GM21529 (cell line): Measurements from ENCODE around the gene STAC2.

Experiments used
- ATAC-seq: cut with Tn5 transposase; IDR thresholded peaks from one replicate; pipeline ENCODE4 v1.9.1; 2021; ENCODE audit not compliant: unreplicated experiment

The STAC2 gene

GRCh38 chr17:39235555-39236449 is 10.1 kb upstream of the STAC2 start:
- ATAC-seq, result no peak

- ATAC-seq, result no peak
Measured at GRCh38 chr17:39231591-39232551, 6.1 kb upstream of the STAC2 start.

- ATAC-seq, result no peak
Measured at GRCh38 chr17:39231091-39231561, 5.4 kb upstream of the STAC2 start.

GRCh38 chr17:39230361-39230760 is 4.6 kb upstream of the STAC2 start:
- no peak for ATAC-seq

- ATAC-seq, result no peak
Measured at GRCh38 chr17:39229274-39229913, 3.6 kb upstream of the STAC2 start.

GRCh38 chr17:39227364-39227919 is 1.7 kb upstream of the STAC2 start:
- ATAC-seq, result no peak

DNA sequence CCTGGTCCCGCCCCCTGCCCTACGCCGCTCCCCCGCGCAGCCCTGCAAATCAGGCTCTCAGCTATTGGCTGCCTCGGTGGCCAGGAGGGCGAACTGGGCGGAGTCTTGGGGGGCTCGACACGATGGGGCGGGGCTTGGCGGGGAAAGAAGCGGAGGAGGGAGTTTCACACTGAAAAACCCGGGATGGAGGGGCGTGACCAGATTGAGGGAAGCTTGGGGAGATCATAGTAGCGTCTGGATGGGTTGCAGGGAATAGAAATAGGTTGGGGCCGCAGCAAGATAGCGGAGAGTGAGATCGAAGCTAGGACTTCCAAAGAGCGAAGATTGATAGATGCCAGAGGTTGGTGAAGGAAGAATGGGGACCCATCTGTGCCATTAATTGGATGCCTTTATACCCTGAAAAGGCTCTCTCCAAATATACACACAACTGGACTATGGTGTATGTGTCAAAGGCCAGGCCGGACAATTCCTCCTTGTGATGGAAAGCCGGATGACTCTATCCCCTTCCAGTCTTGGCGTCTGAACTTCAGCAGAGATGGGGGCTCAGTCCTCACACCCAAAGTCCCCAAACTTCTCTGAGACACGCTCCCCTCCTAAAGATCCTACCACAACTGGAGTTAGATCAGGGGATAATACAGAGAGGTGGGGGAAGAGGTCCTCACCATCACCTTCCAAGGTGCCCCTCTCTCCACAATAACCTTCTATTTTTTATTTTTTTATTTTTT is 376 bp upstream of the STAC2 start:
- ATAC-seq, result no peak

DNA sequence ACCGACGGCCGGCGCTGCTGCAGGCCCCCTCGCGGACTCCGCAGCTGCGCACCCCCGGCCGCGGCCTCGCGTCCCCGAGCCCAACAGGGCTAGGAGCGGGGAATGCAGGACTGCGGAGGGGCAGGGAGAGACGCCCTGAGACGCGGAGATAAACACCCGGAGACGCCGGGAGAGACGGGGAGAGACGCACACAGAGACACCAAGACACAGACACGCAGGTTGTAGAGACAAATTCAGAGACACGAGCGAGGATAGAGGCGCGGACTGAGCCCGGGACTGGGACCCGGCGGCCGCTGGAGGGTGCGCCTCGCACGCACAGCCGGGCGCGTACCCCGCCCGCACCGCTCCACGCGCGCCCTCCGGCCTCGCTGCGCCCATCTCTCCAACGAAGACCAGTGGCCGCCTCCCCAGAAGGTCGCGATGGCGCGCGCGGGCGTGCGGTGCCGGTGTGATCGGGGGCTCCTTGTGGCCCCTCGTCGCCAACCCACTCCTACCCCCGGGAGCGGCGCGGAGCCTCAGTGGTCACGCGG is 902 bp downstream of the STAC2 start:
- no peak for ATAC-seq

- no peak for ATAC-seq
Measured at GRCh38 chr17:39223907-39224777, 1.6 kb downstream of the STAC2 start.

GRCh38 chr17:39222866-39223834 is 2.6 kb downstream of the STAC2 start:
- no peak for ATAC-seq

DNA sequence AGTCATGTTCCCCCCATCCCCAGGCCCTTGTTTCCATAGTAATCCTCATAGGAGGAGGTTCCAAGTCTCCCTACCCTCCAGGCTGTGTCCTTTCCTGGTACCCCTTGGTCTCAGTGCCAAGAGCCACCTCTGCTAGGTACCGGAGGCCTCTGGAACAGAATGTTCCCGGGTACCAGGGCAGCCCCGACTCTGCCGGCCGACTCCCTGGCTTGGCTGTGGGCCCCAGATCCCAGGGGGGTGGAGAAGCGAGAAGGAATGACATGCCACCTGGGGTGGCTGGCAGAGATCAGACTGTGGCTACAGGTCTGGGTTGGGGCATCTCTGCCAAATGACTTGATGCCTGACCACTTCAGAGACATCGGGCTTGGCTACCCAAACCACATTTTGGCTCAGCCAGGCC is 3.6 kb downstream of the STAC2 start:
- ATAC-seq, result no peak

DNA sequence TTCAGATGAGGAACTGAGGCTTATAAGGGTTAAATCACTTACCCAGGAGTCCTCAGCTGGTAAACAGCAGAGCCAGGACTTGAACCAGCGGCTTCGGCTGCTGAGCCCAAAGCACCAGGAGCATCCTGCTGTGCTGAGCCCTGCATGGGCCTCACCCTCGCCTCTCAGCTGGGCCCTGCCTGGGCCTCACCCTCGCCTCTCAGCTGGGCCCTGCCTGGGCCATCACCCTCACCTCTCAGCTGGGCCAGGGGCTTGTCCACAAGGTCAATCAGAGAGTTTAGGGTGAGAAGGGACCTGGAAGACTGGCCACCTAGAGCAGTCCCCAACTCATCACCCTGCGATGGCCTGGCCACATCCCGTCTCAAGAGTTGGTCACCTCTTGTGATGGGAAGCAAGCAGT is 4.2 kb downstream of the STAC2 start:
- no peak for ATAC-seq

GRCh38 chr17:39219647-39220154 is 6.0 kb downstream of the STAC2 start:
- ATAC-seq, result no peak

GRCh38 chr17:39218906-39219305 is 6.8 kb downstream of the STAC2 start:
- ATAC-seq, result no peak

GRCh38 chr17:39217734-39218369 is 7.9 kb downstream of the STAC2 start:
- ATAC-seq, result no peak

DNA sequence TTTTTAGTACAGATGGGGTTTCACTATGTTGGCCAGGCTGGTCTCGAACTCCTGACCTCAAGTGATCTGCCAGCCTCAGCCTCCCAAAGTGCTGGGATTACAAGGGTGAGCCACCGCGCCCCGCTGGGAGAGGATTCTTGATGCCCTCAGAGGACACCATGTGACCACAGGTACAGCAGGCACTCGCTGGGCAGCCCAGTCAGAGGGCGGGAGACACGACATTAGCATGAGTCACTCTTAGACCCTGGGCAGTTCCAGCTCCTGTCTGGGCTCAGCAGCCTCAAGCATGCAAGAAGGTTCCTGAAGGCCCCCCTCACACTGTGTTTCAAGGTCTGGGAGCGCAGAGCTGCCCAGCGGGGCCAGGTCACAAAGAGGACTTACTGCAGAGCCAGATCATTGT is 11.9 kb downstream of the STAC2 start:
- ATAC-seq, result no peak

GRCh38 chr17:39212841-39213480 is 12.8 kb downstream of the STAC2 start:
- ATAC-seq, result no peak
